Uterus (tissue), 2 donors: ENCODE data around the gene BMF.

Source experiments
- CTCF ChIP-seq, 4 experiments: fragments of 200-600 bp in 2 of 4; fragments of 450-650 bp in 2 of 4; sonication (generic) in 2 of 4; IDR thresholded peaks; one replicate each; pipeline ENCODE4 v1.5.1; 2016 to 2019; ENCODE audit warnings: antibody characterized with exemption in 4 of 4, mild to moderate bottlenecking in 2 of 4, moderate library complexity in 1 of 4
- POLR2A ChIP-seq, 2 donors: fragments of 450-650 bp; IDR thresholded peaks; one replicate each; pipeline ENCODE4 v1.6.1; 2016; ENCODE audit warnings: antibody characterized with exemption in 2 of 2, mild to moderate bottlenecking in 1 of 2, moderate library complexity in 1 of 2

GRCh38 chr15:40050788-40051470 lies 57.8 kb downstream of the BMF start:
- TF ChIP-seq CTCF (IDR thresholded peaks at IDR 0.05), result no peak
- TF ChIP-seq POLR2A (IDR thresholded peaks at IDR 0.05), result no peak
